D721Med (cell line): Measurements from ENCODE around the gene AVPI1.
A peak's percentile ranks its signal among the peaks of the same experiment; 100 is the strongest.

Experiments
- DNase-seq: peaks from one replicate; pipeline ENCODE4 v3.0.0; 2011; ENCODE audit warnings: low spot score; ENCODE audit not compliant: insufficient read length
- FAIRE-seq: peaks from 2 replicates; lab custom pipeline; 2011; peaks lifted over from hg19 to GRCh38; lab: Jason Lieb, UNC
- TF ChIP-seq, protein P1 (sequence below): IDR thresholded peaks from 2 replicates; pipeline ENCODE4 v1.5.1; 2012; ENCODE audit warnings: mild to moderate bottlenecking, control low read depth; ENCODE audit not compliant: insufficient read depth; ENCODE audit errors: missing control alignments

Gene AVPI1

DNA sequence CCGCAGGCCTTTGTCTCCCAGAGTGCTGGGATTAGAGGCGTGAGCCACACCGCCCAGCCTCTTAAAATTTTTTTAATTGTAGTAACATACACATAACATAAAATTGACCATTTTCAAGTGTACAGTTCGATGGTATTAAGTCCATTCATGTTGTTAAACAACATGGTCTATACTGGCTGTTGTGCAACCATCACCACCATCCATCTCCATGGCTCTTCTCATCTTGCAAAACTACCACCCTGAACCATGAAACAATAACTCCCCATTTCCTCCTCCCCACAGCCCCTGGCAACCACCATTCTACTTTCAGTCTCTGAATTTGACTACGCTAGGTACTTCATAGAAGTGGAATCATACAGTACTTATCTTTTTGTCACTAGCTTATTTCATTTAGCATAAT lies 42.0 kb upstream of the AVPI1 start:
- FAIRE-seq, result no peak
- TF ChIP-seq, protein P1, sequence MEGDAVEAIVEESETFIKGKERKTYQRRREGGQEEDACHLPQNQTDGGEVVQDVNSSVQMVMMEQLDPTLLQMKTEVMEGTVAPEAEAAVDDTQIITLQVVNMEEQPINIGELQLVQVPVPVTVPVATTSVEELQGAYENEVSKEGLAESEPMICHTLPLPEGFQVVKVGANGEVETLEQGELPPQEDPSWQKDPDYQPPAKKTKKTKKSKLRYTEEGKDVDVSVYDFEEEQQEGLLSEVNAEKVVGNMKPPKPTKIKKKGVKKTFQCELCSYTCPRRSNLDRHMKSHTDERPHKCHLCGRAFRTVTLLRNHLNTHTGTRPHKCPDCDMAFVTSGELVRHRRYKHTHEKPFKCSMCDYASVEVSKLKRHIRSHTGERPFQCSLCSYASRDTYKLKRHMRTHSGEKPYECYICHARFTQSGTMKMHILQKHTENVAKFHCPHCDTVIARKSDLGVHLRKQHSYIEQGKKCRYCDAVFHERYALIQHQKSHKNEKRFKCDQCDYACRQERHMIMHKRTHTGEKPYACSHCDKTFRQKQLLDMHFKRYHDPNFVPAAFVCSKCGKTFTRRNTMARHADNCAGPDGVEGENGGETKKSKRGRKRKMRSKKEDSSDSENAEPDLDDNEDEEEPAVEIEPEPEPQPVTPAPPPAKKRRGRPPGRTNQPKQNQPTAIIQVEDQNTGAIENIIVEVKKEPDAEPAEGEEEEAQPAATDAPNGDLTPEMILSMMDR, result no peak
- DNase-seq, result no peak

DNA sequence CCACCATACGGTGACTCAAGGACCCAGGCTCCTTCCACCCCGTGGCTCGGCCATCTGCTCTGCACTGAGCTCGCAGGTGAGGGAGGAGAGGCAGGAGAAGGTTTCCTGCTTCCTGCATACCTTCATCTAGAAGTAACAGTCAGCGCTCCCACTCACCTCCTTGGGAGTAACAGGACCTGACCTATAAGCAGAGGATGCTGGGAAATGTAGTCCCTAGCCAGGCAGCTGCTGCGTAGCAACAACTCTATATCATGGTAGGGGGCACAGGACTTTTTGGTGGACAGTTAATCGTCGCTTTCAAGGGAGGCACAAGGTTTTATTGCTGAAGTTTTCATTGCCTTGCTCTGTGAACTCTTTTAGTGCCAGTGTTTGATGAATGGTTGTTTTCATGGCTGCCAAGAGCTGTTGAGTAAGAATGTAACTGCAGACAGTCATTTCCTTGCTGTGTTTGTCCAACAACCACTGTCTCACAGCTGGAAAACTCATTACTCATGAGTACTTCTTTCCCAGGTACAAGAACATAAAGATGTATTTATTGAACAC lies 39.7 kb upstream of the AVPI1 start:
- TF ChIP-seq, protein P1, result no peak
- DNase-seq, result no peak
- FAIRE-seq, result no peak

DNA sequence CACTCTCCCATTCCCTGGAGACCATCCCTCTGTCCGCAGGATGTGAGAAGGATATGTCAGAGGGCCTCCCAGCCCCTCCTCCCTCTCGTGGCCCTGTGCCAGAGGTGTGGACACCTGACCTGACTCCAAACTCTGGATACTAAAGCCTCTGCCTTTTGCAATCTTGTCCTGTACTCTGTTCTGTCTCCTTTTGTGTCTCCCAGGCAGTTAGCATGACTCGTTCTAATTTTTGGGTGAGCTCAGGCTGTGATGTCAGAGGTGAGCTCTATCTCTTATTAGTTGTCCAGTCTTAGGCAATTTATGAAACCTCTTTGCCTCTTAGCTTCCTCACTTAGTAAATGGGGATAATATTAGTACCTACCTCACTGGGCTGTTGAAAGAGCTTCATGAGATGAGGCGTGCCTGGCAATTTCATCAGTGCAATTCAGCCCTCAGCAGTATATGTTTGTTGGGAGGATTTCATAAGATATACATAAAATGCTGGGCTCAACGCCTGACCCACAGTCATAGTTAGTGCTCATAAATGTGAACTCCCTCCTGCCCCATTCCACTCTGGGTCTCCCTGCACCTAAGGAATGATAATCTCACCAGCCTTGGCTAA lies 37.4 kb upstream of the AVPI1 start:
- no peak for DNase-seq
- TF ChIP-seq, protein P1, result no peak
- FAIRE-seq, result no peak

DNA sequence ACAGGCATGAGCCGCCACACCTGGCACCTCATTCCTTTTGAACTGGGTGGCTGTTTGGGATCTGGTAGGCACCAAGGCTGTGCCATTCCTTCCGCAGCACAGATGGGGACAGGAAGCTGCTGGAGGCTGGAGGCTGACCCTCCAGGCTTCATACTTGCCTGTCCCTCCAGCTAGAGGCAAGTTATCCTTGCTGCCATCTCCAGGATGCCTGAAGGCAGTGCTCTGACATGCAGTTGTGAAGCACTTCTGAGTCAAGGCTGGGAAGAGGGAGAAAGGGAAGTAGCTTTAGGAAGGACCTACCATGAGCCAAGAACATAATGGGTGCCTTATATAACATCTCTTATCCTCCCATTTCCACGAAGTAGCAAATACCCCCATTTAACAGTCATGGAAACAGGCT lies 36.0 kb upstream of the AVPI1 start:
- DNase-seq (no peak), FAIRE-seq (no peak)
- TF ChIP-seq, protein P1, result no peak

DNA sequence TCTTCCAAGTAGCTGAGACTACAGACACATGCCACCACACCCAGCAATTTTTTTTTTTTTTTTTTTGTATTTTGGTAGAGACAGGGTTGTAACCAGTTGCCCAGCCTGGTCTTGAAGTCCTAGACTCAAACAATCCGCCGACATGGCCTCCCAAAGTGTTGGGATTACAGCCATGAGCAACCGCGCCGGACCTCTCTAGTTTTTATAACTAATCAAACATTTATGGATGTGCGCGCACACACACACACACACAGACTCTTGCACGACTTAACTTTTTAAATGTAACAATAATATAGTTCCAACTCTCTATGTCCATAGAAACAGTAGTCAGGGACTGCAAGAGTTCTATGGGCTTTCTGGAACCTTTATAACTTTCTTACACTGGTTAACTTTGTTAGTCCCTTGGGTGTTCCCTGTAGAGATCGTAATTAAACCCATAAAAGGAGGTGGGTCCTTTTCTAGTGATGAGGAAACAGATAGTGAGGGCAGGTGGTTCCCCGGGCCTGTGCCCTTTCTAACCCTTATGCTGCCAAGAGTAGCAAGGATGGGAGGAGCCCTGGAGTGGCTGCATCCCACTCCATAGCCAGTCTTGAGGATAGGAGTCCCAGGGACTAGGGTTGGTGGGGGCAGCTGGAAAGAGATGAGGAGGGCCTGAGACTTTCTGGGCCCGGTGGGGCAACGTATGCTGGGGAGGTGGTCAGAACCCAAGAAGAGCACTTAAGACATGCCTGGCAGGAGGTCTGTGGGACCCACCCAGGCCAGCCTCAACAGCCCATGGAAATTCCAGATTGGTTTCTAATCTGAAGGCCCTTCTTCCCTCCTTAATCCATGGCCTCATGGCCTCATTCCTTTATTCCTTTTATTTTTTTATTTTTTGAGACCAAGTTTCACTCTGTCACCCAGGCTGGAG lies 35.1 kb upstream of the AVPI1 start:
- no peak for DNase-seq
- no peak for FAIRE-seq
- TF ChIP-seq, protein P1, result no peak

DNA sequence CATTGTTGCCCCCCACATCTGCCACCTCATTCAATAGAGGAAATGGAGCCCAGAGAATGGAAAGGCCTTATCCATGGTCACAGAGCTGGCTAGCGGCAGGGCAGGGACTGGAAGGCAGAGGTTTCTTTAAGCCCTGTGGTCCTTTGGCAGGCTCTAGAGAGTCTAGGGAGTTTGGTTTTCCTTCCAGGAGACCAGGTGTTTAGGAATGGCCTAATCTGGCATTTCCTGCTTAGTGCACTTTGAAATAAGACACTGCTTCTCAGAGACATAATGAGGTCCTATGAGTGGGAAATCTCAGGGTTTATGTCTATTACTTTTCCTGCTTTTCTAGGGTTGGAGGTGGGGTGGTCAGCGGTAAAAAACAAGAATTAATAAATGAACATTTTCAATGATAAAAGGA lies 32.6 kb upstream of the AVPI1 start:
- no peak for DNase-seq
- no peak for FAIRE-seq
- TF ChIP-seq, protein P1, result no peak

DNA sequence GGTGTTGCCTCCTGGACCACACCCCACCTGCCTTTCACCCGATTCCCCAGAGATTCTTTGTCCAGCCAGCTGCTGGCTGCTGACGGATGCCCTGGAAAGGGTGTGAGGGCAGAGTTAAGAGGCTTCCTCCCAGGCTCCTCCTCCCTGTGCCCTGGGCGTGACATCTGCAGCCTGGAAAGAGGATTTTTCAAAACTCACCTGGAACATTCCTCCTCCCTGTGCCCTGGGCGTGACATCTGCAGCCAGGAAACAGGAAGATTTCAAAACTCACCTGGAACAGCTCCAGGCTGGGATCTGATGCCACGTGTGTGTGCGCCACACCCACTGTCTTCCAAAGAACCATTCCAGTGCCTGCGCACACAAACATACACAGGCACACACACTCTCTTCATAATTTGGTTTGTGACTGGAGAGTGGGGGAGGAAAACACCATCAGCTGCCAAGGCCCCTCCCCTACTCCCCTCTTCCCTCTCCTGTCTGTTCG lies 31.7 kb upstream of the AVPI1 start:
- TF ChIP-seq, protein P1, result no peak
- peak; percentile 52 for DNase-seq

More for the DNA sequence above, 31.7 kb upstream of the AVPI1 start:
- no peak for FAIRE-seq
